Mesothelial cell of epicardium (in vitro differentiated cells): ENCODE data around the gene NOTCH3. TPM values are rescaled to one million over a fixed set of nuclear protein-coding genes. Genes with fewer than 3 reads are reported as not detected.

ENCODE experiments used
- DNase-seq, 2 experiments: peaks; one replicate each; pipeline ENCODE4 v3.0.0; 2021; ENCODE audit warnings: low spot score in 2 of 2; ENCODE audit not compliant: unreplicated experiment in 2 of 2
- H3K27ac Mint-ChIP-seq: 2 replicates; pipeline ENCODE4 v1.8.0; 2021; ENCODE audit warnings: mixed read lengths
- H3K27me3 Mint-ChIP-seq: 2 replicates; pipeline ENCODE4 v1.8.0; 2021; ENCODE audit warnings: low read depth, mixed read lengths
- H3K36me3 Mint-ChIP-seq: 2 replicates; pipeline ENCODE4 v1.8.0; 2021; ENCODE audit warnings: mixed read lengths
- H3K4me1 Mint-ChIP-seq: 2 replicates; pipeline ENCODE4 v1.8.0; 2021; ENCODE audit warnings: mixed read lengths
- H3K4me3 Mint-ChIP-seq: 2 replicates; pipeline ENCODE4 v1.8.0; 2021; ENCODE audit warnings: mild to moderate bottlenecking, moderate library complexity, mixed read lengths
- H3K9me3 Mint-ChIP-seq: 2 replicates; pipeline ENCODE4 v1.8.0; 2021; ENCODE audit warnings: mixed read lengths
- total RNA-seq: library from RNA; stranded (reverse); gene quantifications from 3 replicates; pipeline ENCODE4 v1.2.1, GENCODE V29; 2021
- TF ChIP-seq, protein P1 (sequence below): fragments of 200-600 bp; sonication (generic); IDR thresholded peaks from one replicate; pipeline ENCODE4 v1.5.0; 2021; ENCODE audit warnings: antibody characterized with exemption; ENCODE audit not compliant: unreplicated experiment

The NOTCH3 gene
- total RNA-seq, 1 donor from 2014 or later = 204 TPM

DNA sequence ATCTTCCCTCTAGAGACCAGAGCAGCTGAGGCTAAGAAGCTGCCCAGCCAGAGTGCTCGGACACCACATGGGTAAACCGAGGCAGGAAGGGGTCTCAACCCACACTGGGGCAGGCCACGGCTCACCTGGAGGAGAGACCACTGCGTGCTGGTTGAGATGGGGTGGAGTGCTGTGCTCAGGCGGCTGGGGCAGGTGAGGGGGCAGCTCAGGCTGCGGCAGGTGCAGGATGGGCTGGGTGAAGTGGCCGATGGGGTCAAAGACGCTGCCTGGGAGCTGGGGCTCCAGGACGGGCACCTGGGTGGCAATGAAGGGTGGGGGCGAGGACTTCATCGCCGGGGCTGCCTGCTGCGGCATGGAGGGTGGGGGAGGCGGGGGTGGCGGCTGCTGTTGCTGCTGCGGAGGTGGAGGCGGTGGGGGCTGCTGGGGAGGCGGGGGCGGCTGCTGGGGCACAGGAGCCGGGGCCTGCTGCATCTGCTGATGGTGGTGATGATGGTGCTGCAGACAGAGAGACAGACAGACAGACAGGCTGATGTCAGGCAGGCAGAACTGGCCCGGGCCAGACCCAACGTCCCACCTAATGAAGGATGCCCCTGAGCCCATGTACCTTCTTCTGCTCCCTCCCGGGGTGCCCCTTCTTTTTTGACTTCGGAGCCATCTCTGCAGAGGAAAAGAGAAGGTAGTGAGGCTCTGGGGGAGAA lies 43.5 kb upstream of the NOTCH3 start:
- Mint-ChIP-seq H3K4me1 (peaks cover 9% of the 10 kb centered on the region), H3K36me3 (peaks cover 14% of the 10 kb centered on the region), H3K4me3 (no peak overlapping the region), H3K27me3 (no peaks in the 10 kb centered on the region), H3K27ac (no peak overlapping the region), H3K9me3 (no peaks in the 10 kb centered on the region)
- TF ChIP-seq, protein P1, sequence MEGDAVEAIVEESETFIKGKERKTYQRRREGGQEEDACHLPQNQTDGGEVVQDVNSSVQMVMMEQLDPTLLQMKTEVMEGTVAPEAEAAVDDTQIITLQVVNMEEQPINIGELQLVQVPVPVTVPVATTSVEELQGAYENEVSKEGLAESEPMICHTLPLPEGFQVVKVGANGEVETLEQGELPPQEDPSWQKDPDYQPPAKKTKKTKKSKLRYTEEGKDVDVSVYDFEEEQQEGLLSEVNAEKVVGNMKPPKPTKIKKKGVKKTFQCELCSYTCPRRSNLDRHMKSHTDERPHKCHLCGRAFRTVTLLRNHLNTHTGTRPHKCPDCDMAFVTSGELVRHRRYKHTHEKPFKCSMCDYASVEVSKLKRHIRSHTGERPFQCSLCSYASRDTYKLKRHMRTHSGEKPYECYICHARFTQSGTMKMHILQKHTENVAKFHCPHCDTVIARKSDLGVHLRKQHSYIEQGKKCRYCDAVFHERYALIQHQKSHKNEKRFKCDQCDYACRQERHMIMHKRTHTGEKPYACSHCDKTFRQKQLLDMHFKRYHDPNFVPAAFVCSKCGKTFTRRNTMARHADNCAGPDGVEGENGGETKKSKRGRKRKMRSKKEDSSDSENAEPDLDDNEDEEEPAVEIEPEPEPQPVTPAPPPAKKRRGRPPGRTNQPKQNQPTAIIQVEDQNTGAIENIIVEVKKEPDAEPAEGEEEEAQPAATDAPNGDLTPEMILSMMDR = no peak
- no peak for DNase-seq

DNA sequence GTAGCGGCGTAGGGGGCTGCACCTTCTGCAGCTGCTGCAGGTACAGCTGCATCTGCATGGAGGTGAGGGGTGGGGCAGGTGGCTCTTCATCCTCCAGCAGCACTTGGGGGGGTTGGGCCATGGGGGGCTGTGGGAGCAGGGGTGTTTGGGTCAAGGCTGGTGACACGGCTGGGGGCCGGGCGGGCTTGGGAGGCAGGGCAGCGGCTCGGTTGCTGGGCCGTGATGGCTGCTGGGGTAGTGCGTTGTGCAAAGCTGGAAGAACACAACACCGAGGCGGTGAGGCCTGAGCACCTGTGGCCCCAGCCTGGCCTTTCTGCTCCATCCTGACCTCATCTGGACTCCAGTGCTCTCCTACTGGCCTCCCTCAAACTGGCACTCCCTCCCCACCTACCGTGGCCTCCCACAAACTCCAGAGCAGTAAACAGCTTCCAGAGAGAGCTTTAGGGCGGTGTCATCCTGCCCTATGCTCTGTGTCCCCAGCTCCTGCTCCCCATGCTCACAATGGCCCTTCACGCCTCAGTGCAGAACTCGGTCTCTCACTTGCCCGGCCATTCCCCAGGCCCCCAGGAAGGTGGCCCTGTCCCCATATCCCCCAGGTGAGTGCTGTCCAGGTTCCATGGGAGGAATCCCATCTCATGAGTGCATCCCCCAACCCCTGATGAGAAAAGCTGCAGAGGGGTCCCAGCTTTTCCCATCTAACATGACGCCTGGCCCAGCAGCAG lies 42.6 kb upstream of the NOTCH3 start:
- no peak for DNase-seq
- Mint-ChIP-seq H3K36me3 (peaks cover 17% of the 10 kb centered on the region), H3K27me3 (no peaks in the 10 kb centered on the region), H3K27ac (no peak overlapping the region), H3K4me3 (no peak overlapping the region), H3K9me3 (no peaks in the 10 kb centered on the region), H3K4me1 (peaks cover 2% of the 10 kb centered on the region)
- TF ChIP-seq, protein P1 = no peak

- DNase-seq = no peak
- TF ChIP-seq, protein P1 = no peak
Measured at GRCh38 chr19:15241259-15241910, 40.6 kb upstream of the NOTCH3 start.

DNA sequence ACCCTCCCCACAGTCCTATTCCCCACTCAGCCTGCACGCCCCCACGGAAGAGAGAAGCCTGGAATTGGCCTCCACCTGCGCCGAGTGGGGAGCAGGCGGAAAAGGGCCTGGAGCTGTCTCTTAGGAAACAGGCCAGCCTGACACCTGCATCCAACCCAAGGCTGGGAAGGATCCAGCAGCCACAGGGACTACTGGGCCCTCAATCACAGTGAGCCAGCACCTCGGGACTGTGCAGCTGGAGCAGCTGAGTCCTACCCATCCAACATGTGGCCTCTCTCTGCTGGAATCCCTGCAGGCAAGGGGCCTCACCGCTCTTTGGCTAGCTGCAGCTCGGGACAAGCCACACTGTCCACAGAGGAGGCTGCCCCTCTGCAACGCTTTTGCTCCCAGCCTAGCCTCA lies 39.7 kb upstream of the NOTCH3 start:
- Mint-ChIP-seq H3K4me1 (no peaks in the 10 kb centered on the region), H3K4me3 (no peak overlapping the region), H3K27me3 (no peaks in the 10 kb centered on the region), H3K36me3 (peaks cover 19% of the 10 kb centered on the region), H3K27ac (no peak overlapping the region), H3K9me3 (no peaks in the 10 kb centered on the region)
- DNase-seq = no peak
- TF ChIP-seq, protein P1 = no peak

More at GRCh38 chr19:15241259-15241910, 40.6 kb upstream of the NOTCH3 start:
- no peak overlapping the region for H3K27ac Mint-ChIP-seq
- no peak overlapping the region for H3K4me3 Mint-ChIP-seq
- H3K36me3 Mint-ChIP-seq = peaks cover 19% of the 10 kb centered on the region
- no peaks in the 10 kb centered on the region for H3K4me1 Mint-ChIP-seq
- no peaks in the 10 kb centered on the region for H3K9me3 Mint-ChIP-seq
- no peaks in the 10 kb centered on the region for H3K27me3 Mint-ChIP-seq

DNA sequence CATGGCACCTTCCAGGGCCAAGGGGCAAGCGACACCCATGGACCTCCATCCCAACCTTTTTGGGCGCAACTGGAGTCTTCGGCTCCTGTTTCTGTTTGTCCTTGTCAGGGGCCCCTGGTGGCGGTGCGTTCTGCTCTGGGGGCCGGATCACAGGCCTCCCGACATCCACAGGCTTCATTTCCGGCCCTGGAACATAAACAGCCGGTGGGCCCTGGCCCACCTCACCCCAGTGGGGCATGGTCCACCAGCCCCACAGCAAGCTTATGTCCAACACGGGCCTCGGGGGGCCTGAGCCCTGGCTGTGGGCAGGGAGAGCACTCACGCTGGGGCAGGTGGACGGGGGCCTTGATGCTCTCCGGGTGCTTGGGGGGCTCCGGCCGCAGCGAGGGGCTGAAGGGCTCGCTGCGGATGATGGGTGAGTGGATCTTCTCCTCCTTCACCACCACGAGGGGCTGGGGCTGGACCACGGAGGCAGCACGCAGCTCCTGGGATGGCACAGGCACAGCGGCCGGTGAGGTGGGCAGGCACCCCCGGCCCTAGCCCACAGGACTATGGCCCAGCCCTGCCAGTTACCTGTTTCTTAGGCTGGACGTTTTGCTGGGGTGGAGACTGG lies 38.6 kb upstream of the NOTCH3 start:
- Mint-ChIP-seq H3K9me3 (no peaks in the 10 kb centered on the region), H3K4me1 (peaks cover 2% of the 10 kb centered on the region), H3K4me3 (no peak overlapping the region), H3K27ac (no peak overlapping the region), H3K27me3 (peaks cover 1% of the 10 kb centered on the region), H3K36me3 (peaks cover 18% of the 10 kb centered on the region)
- DNase-seq = no peak
- TF ChIP-seq, protein P1 = no peak
